Testis (tissue), 3 donors: ENCODE data around the gene HDGFL2. TPM values are rescaled to one million over a fixed set of nuclear protein-coding genes. Genes with fewer than 3 reads are reported as not detected.
A peak's percentile ranks its signal among the peaks of the same experiment; 100 is the strongest.
"Not testable (repeated sequence)": the region's sequence is repeated elsewhere in the genome, so short reads cannot be mapped to it uniquely, and the experiment has no call there.

Source experiments
- DNase-seq: peaks from one replicate; pipeline ENCODE4 v3.0.0-alpha.2; 2019
- H3K27ac ChIP-seq, 2 donors: fragments of 200-600 bp; sonication (generic); one replicate each; pipeline ENCODE4 v1.5.1; 2019
- H3K27me3 ChIP-seq: fragments of 200-600 bp; sonication (generic); one replicate; pipeline ENCODE4 v1.5.1; 2019
- H3K36me3 ChIP-seq: fragments of 200-600 bp; sonication (generic); one replicate; pipeline ENCODE4 v1.5.1; 2017; ENCODE audit warnings: low read depth; ENCODE audit errors: missing control alignments
- H3K4me1 ChIP-seq: fragments of 200-600 bp; sonication (generic); one replicate; pipeline ENCODE4 v1.5.1; 2019
- H3K4me3 ChIP-seq, 2 donors: fragments of 200-600 bp; sonication (generic); one replicate each; pipeline ENCODE4 v1.5.1; 2017 to 2019
- H3K9me3 ChIP-seq: fragments of 200-600 bp; sonication (generic); one replicate; pipeline ENCODE4 v1.5.1; 2017
- POLR2A ChIP-seq: fragments of 450-650 bp; IDR thresholded peaks from one replicate; pipeline ENCODE4 v1.6.1; 2017; ENCODE audit warnings: antibody characterized with exemption, mild to moderate bottlenecking, moderate library complexity
- WGBS, 2 donors: methylation state at CpG; one replicate each; pipeline ENCODE4 v1.1.5; 2018; 5-methylcytosine and 5-hydroxymethylcytosine counted together
- intact Hi-C: fragments of 100-400 bp; cut with DNase I; formaldehyde crosslinking; loops from one replicate; pipeline ENCODE4 v1.15.1; 2023; ENCODE audit warnings: low total_unique reads
- polyA plus RNA-seq: library from polyadenylated mRNA; stranded (reverse); fragments of 350-450 nt; fragmentation: Illumina TruSeq; extraction: RNeasy Lipid Tissue Mini Kit (QIAGEN cat#74804); gene quantifications from one replicate; pipeline ENCODE4 v1.2.3, GENCODE V29; 2014; ENCODE audit warnings: low read depth, low replicate concordance; ENCODE audit not compliant: insufficient read depth
- total RNA-seq, 2 donors: library from RNA; depleted of rRNA; stranded (reverse); fragments of >200 nt; gene quantifications; one replicate each; pipeline ENCODE4 v1.2.3, GENCODE V29; 2016
- TF ChIP-seq, protein P1 (sequence below), 3 experiments: fragments of 450-650 bp in 2 of 3; fragments of 200-600 bp in 1 of 3; sonication (generic) in 1 of 3; IDR thresholded peaks; one replicate each; pipeline ENCODE4 v1.5.1; 2016 to 2019; ENCODE audit warnings: antibody characterized with exemption in 3 of 3, mild to moderate bottlenecking in 2 of 3, moderate library complexity in 1 of 3

Gene HDGFL2
- total and polyA plus RNA-seq, 3 donors from 2014 or later: 81.4 to 141 (median 95.8) TPM

DNA sequence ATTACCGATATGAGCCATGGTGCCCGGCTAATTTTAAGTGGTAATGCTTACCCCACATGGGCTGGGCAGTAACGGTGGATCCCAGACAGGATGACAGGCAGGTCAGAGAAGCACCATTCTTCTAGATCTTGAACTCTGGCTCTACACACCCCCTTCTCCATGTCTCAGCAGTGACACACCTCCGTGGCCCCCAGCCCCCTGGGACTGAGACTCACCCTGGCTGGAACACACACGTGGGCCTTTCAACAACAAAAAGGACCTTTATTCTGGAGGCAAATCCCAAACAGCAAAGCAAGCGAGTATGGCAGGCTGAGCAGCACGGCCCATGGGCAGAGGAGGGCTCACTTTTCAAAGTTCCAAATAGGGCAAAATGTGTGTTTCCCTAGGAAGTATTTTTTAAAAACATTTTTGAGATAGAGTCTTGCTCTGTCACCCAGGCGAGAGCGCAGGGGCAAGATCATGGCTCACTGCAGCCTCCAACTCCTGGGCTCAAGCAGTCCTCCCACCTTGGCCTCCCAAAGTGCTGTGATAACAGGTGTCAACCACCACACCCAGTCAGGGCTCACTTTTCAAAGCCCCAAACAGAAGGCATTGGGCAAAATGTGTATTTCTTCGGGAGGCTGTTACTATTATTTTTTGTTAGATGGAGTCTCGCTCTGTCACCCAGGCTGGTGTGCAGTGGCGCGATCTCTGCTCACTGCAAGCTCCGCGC, 50.4 kb downstream of the HDGFL2 start:
- Histone ChIP-seq H3K4me3 (no peak overlapping the region), H3K4me1 (peaks cover 10% of the 10 kb centered on the region), H3K27ac (no peak overlapping the region), H3K9me3 (no peaks in the 10 kb centered on the region), H3K27me3 (no peaks in the 10 kb centered on the region), H3K36me3 (no peaks in the 10 kb centered on the region)
- intact Hi-C loops: no loop called here
- TF ChIP-seq, protein P1, sequence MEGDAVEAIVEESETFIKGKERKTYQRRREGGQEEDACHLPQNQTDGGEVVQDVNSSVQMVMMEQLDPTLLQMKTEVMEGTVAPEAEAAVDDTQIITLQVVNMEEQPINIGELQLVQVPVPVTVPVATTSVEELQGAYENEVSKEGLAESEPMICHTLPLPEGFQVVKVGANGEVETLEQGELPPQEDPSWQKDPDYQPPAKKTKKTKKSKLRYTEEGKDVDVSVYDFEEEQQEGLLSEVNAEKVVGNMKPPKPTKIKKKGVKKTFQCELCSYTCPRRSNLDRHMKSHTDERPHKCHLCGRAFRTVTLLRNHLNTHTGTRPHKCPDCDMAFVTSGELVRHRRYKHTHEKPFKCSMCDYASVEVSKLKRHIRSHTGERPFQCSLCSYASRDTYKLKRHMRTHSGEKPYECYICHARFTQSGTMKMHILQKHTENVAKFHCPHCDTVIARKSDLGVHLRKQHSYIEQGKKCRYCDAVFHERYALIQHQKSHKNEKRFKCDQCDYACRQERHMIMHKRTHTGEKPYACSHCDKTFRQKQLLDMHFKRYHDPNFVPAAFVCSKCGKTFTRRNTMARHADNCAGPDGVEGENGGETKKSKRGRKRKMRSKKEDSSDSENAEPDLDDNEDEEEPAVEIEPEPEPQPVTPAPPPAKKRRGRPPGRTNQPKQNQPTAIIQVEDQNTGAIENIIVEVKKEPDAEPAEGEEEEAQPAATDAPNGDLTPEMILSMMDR (IDR thresholded peaks at IDR 0.05): no peak
- TF ChIP-seq POLR2A: no peak
- no peak for DNase-seq
- whole genome bisulfite sequencing, 2 donors: 86 to 87% methylated on average over 15 of the region's 15 CpGs

DNA sequence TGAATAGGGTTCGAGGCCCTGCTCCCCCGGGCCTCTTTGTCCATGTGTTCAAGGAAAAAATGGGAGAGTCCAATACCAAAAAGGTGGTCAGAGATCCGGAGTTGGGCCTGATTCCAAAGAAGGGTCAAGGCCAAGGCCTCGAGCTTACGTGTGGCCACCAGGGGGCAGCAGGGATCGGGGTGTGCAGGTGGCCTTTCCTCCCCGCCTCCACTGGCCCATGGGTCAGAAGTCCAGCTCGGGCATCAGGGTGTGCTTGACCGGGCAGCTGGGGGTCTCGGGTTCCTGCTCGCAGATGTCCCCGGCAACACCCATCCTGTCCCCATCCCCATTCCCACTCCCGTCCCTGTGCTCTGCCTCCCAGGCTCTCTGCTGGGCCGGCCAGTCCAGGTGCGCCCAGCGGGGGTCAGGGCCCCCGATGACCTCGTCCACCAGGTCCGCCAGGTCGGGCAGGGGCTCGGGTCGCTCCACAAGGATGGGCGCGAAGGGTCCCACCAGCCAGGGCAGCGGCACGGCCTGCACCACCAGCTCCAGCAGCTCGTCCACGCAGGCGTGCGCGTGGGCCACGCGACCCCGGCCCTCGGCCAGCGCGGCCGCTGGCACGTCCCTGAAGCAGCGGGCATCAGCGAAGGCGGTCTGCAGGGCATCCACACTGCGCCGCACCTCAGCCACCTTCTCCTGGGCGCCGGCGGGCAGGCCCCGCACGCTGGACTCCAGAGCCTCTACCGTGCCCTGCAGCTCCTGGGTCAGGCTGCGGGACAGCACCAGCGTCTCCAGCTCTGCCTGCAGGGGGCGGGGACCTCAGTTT, 51.4 kb downstream of the HDGFL2 start:
- H3K9me3 ChIP-seq: no peaks in the 10 kb centered on the region
- no peak overlapping the region for H3K4me3 ChIP-seq
- H3K4me1 ChIP-seq: peaks cover 5% of the 10 kb centered on the region
- H3K36me3 ChIP-seq: no peaks in the 10 kb centered on the region
- H3K27ac ChIP-seq: no peak overlapping the region
- peak; percentile 40 for DNase-seq
- 42 to 84% methylated on average over 8 to 53 of the region's 53 CpGs for WGBS, 2 donors
- intact Hi-C loops: no loop called here
- TF ChIP-seq, protein P1 (IDR thresholded peaks at IDR 0.05): peak in 2 of 3 experiments; percentile 36 to 49
- no peak for TF ChIP-seq POLR2A
- no peaks in the 10 kb centered on the region for H3K27me3 ChIP-seq

DNA sequence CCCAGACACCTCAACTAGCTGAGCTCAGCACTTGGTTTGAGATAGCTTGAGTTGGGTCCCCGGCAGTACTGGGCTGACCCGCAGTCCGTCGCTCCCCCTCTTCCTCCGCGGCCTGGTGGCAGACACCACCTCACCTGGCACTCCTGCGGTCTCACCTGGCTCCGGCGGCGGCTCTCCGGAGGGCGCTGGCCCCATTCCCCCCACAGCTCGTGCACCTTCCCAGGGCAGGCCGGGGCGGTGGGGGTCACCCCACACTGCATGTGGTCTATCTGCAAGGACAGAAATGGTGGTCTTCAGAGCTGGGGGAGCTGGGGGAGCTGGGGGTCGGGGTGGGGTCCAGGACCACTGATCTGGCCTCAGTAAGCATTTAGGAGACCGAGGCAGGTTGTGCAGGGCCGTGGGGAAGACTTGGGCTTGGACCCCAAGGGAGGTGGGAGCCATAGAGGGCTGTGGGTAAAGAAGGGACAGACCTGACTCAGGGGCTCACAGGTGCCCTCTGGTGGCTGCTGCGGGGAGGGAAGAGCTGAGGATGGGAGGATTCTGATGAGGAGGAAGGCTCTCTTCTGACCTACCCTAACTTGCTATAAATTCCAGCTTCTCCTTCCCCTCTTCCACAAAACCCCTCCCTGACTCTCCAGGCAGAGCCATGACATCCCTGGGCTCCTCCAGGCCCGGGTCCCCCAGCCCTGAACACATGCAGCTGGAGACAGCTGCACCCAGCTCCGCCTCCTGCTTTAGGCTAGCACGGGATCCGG, 52.9 kb downstream of the HDGFL2 start:
- 71 to 75% methylated on average over 22 to 23 of the region's 23 CpGs for WGBS, 2 donors
- Histone ChIP-seq H3K4me1 (no peaks in the 10 kb centered on the region), H3K36me3 (no peaks in the 10 kb centered on the region), H3K4me3 (no peak overlapping the region), H3K9me3 (no peaks in the 10 kb centered on the region), H3K27me3 (no peaks in the 10 kb centered on the region), H3K27ac (no peak overlapping the region)
- intact Hi-C loops: no loop called here
- DNase-seq: peak; percentile 57
- TF ChIP-seq POLR2A: no peak
- TF ChIP-seq, protein P1 (IDR thresholded peaks at IDR 0.05): peak in 2 of 3 experiments; percentile 34 to 59

DNA sequence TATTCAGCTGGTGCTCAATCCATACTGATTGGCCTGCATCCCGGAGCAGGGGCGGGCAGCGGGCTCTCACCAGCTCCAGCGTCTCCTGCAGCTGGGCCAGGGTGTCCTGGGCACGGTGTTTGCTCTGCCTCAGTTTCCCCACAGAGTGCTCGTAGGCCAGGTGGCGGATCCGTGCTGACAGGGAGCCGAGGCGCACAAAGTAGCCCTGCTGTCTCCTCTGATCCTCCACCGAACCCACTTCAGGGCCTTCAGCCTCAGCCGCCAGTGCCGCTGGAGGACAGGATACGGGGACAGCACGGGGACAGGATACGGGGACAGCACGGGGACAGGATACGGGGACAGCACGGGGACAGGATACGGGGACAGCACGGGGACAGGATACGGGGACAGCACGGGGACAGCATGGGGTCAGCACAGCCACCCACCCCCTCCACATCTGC, 53.5 kb downstream of the HDGFL2 start:
- Histone ChIP-seq H3K4me1 (no peaks in the 10 kb centered on the region), H3K9me3 (no peaks in the 10 kb centered on the region), H3K4me3 (no peak overlapping the region), H3K36me3 (no peaks in the 10 kb centered on the region), H3K27ac (no peak overlapping the region), H3K27me3 (no peaks in the 10 kb centered on the region)
- DNase-seq: no peak
- TF ChIP-seq POLR2A: no peak
- TF ChIP-seq, protein P1 (IDR thresholded peaks at IDR 0.05): no peak
- WGBS, 2 donors: 76 to 83% methylated on average over 14 to 21 of the region's 23 CpGs
- intact Hi-C loops: no loop called here

DNA sequence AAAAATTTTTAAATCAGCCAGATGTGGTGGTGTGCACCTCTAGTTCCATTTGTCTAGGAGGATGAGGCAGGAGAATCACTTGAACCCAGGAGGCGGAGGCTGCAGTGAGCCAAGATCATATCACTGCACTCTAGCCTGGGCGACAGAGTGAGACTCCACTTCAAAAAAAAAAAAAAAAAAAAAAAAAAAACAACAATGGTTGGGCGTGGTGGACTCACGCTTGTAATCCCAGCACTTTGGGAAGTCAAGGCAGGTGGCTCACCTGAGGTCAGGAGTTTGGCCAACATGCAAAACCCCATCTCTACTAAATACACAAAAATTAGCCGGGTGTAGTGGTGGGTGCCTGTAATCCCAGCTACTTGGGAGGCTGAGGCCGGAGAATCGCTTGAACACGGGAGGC, 55.3 kb downstream of the HDGFL2 start:
- H3K27ac ChIP-seq, H3K27me3 ChIP-seq, H3K36me3 ChIP-seq, H3K4me3 ChIP-seq, DNase-seq, intact Hi-C loops, H3K9me3 ChIP-seq, H3K4me1 ChIP-seq: not testable (repeated sequence)
- 95 to 98% methylated on average over 8 of the region's 8 CpGs for WGBS, 2 donors
